BJ (cell line): ENCODE data around the gene NFKBIZ. TPM values are rescaled to one million over a fixed set of nuclear protein-coding genes. Genes with fewer than 3 reads are reported as not detected.
"Not testable (repeated sequence)": the region's sequence is repeated elsewhere in the genome, so short reads cannot be mapped to it uniquely, and the experiment has no call there.

Experiments
- CTCF ChIA-PET: fragments of 350-600 bp; formaldehyde crosslinking; extraction: SDS; loops from one replicate; lab custom pipeline; 2021; ENCODE audit warnings: antibody characterized with exemption, inconsistent platforms; lab: Yijun Ruan, JAX
- POLR2A ChIA-PET: fragments of 300-600 bp; sonication (Branson Sonifier 250); formaldehyde crosslinking; extraction: SDS; loops from one replicate; lab custom pipeline; 2021; ENCODE audit warnings: antibody characterized with exemption; lab: Charles Lee
- DNase-seq: peaks from one replicate; pipeline ENCODE4 v3.0.0-alpha.2; 2011; ENCODE audit warnings: low read depth
- H3K27me3 ChIP-seq: 2 replicates; pipeline ENCODE4 v1.6.0; 2011; ENCODE audit warnings: low read length; ENCODE audit not compliant: control insufficient read depth, insufficient read depth
- H3K36me3 ChIP-seq: 2 replicates; pipeline ENCODE4 v1.5.1; 2011; ENCODE audit warnings: low read length; ENCODE audit not compliant: control insufficient read depth, insufficient read depth
- H3K4me3 ChIP-seq: 2 replicates; pipeline ENCODE4 v1.5.1; 2011; ENCODE audit warnings: low read depth, mild to moderate bottlenecking, control low read depth, low read length
- polyA plus RNA-seq: library from polyadenylated mRNA; depleted of rRNA; stranded (reverse); fragments of >200 nt; gene quantifications from 2 replicates; pipeline ENCODE4 v1.2.3, GENCODE V29; 2011
- TF ChIP-seq, protein P1 (sequence below): IDR thresholded peaks from 2 replicates; pipeline ENCODE4 v1.5.1; 2011; ENCODE audit warnings: low read depth, mild to moderate bottlenecking, control low read depth, inconsistent platforms, low read length, moderate library complexity; ENCODE audit not compliant: insufficient read depth

NFKBIZ gene
- polyA plus RNA-seq, 1 experiment, result 50.1 TPM

DNA sequence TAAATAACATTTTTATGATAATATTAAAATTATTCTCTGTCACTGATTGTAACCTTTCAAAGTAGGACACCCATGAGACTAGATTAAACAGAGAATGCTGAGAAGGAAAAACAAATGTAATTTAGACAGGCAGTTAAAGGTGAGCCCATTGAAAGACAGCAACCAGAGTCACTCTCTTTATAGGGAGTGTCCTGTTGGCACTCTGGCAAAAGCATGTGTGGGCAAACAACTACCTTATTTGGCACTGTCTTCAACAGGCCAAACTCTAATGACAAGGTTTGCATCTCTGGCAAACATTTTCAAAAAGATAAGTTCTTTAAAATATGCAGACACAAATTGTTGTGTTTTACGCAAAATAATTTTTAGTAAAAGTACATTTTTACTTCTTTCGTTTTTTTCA, 29.8 kb downstream of the NFKBIZ start:
- ChIA-PET CTCF (no interaction called here), POLR2A (no interaction called here)
- H3K4me3 ChIP-seq, result no peak overlapping the region
- no peaks in the 10 kb centered on the region for H3K27me3 ChIP-seq
- H3K36me3 ChIP-seq, result no peaks in the 10 kb centered on the region
- TF ChIP-seq, protein P1, sequence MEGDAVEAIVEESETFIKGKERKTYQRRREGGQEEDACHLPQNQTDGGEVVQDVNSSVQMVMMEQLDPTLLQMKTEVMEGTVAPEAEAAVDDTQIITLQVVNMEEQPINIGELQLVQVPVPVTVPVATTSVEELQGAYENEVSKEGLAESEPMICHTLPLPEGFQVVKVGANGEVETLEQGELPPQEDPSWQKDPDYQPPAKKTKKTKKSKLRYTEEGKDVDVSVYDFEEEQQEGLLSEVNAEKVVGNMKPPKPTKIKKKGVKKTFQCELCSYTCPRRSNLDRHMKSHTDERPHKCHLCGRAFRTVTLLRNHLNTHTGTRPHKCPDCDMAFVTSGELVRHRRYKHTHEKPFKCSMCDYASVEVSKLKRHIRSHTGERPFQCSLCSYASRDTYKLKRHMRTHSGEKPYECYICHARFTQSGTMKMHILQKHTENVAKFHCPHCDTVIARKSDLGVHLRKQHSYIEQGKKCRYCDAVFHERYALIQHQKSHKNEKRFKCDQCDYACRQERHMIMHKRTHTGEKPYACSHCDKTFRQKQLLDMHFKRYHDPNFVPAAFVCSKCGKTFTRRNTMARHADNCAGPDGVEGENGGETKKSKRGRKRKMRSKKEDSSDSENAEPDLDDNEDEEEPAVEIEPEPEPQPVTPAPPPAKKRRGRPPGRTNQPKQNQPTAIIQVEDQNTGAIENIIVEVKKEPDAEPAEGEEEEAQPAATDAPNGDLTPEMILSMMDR, result no peak
- no peak for DNase-seq

GRCh38 chr3:101879623-101880284, 30.4 kb downstream of the NFKBIZ start:
- TF ChIP-seq, protein P1, result no peak
- ChIA-PET POLR2A (no interaction called here), CTCF (no interaction called here)
- H3K36me3 ChIP-seq, result no peaks in the 10 kb centered on the region
- H3K27me3 ChIP-seq, result no peaks in the 10 kb centered on the region
- no peak overlapping the region for H3K4me3 ChIP-seq
- no peak for DNase-seq

- CTCF ChIA-PET, result no interaction called here
- TF ChIP-seq, protein P1, result no peak
- Histone ChIP-seq H3K4me3 (no peak overlapping the region), H3K27me3 (no peaks in the 10 kb centered on the region), H3K36me3 (no peaks in the 10 kb centered on the region)
- DNase-seq, result no peak
- POLR2A ChIA-PET, result no interaction called here
Measured at GRCh38 chr3:101884776-101885175, 35.5 kb downstream of the NFKBIZ start.

DNA sequence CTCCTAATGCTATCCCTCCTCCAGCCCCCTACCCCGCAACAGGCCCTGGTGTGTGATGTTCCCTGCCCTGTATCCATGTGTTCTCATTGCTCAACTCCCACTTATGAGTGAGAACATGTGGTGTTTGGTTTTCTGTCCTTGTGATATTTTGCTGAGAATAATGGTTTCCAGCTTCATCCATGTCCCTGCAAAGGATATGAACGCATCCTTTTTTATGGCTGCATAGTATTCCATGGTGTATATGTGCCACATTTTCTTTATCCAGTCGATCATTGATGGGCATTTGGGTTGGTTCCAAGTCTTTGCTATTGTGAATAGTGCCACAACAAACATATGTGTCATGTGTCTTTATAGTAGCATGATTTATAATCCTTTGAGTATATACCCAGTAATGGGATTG, 36.3 kb downstream of the NFKBIZ start:
- H3K36me3 ChIP-seq, POLR2A ChIA-PET, CTCF ChIA-PET, H3K4me3 ChIP-seq, H3K27me3 ChIP-seq, DNase-seq: not testable (repeated sequence)

- CTCF ChIA-PET, result interaction anchor here (0.5 kb wide), 1 partner anchor 63 kb away, joined by 4 read pairs; no protein-coding TSS in a partner anchor
Measured at GRCh38 chr3:101886626-101887025, 37.3 kb downstream of the NFKBIZ start.

More at GRCh38 chr3:101886626-101887025, 37.3 kb downstream of the NFKBIZ start:
- no peak for DNase-seq
- TF ChIP-seq, protein P1, result no peak
- POLR2A ChIA-PET, result no interaction called here
- H3K36me3 ChIP-seq, result no peaks in the 10 kb centered on the region
- H3K27me3 ChIP-seq, result no peaks in the 10 kb centered on the region
- H3K4me3 ChIP-seq, result no peak overlapping the region
